GM12878 (cell line): ENCODE results near the gene KANTR. TPM values are rescaled to one million over a fixed set of nuclear protein-coding genes. Genes with fewer than 3 reads are reported as not detected.

Source experiments
- CBFB ChIP-seq: IDR thresholded peaks from 2 replicates; pipeline ENCODE4 v1.6.1; 2016; ENCODE audit warnings: antibody characterized with exemption, low read depth
- KLF5 ChIP-seq: fragments of 450-650 bp; IDR thresholded peaks from 2 replicates; pipeline ENCODE4 v1.6.1; 2014; ENCODE audit warnings: mild to moderate bottlenecking; ENCODE audit not compliant: partially characterized antibody
- MEF2B ChIP-seq: fragments of 450-650 bp; IDR thresholded peaks from 2 replicates; pipeline ENCODE4 v1.6.1; 2018; ENCODE audit warnings: mild to moderate bottlenecking, moderate library complexity; ENCODE audit not compliant: partially characterized antibody, poor library complexity, severe bottlenecking
- MTA3 ChIP-seq: IDR thresholded peaks from 2 replicates; pipeline ENCODE4 v1.6.1; 2012; ENCODE audit warnings: low read length, inconsistent platforms, borderline replicate concordance
- MYC ChIP-seq: IDR thresholded peaks from 2 replicates; pipeline ENCODE4 v1.6.1; 2011; ENCODE audit warnings: mild to moderate bottlenecking, low read length, moderate library complexity, inconsistent platforms; ENCODE audit not compliant: insufficient read depth, insufficient replicate concordance, insufficient read length, severe bottlenecking
- NFYB ChIP-seq: IDR thresholded peaks from 2 replicates; pipeline ENCODE4 v1.6.1; 2011; ENCODE audit warnings: low read depth, mild to moderate bottlenecking, low read length, improper control_type of control experiment, moderate library complexity; ENCODE audit not compliant: insufficient read depth
- RAD21 ChIP-seq: IDR thresholded peaks from 2 replicates; pipeline ENCODE4 v1.6.1; 2011; ENCODE audit warnings: mild to moderate bottlenecking, low read depth, low read length, moderate library complexity; ENCODE audit not compliant: insufficient read depth
- RB1 ChIP-seq: fragments of 450-650 bp; formaldehyde crosslinking; IDR thresholded peaks from 2 replicates; pipeline ENCODE4 v1.6.1; 2017; ENCODE audit warnings: mild to moderate bottlenecking, borderline replicate concordance
- SRF ChIP-seq, 2 experiments: IDR thresholded peaks; 2 replicates each; pipeline ENCODE4 v1.6.1; 2011; ENCODE audit warnings: low read depth in 2 of 2, low read length in 2 of 2, mild to moderate bottlenecking in 1 of 2, moderate library complexity in 1 of 2
- TBL1XR1 ChIP-seq: IDR thresholded peaks from 2 replicates; pipeline ENCODE4 v1.6.1; 2012; ENCODE audit warnings: low read depth, low read length, improper control_type of control experiment
- polyA plus RNA-seq, 11 experiments: library from polyadenylated mRNA; depleted of rRNA in 4 of 11; unstranded in 6 of 11; stranded (reverse) in 5 of 11; fragments of >200 nt; fragmentation: Nextera tagmentation in 4 of 11; fragmentation: Illumina TruSeq in 1 of 11; extraction: Ambion mirVana in 4 of 11; extraction: Trizol in 1 of 11; gene quantifications; 1 replicate in 1 of 11; 2 replicates in 10 of 11; pipeline versions ENCODE4 v1.2.1 to v1.2.3, GENCODE V29; 2011 to 2016; ENCODE audit warnings: inconsistent platforms in 2 of 11, missing spikeins in 2 of 11, low read depth in 1 of 11
- total RNA-seq, 4 experiments: library from RNA; depleted of rRNA in 3 of 4; stranded (reverse); fragments of >200 nt in 3 of 4; fragmentation: Illumina TruSeq in 1 of 4; extraction: Trizol in 1 of 4; gene quantifications; 2 replicates each; pipeline versions ENCODE4 v1.2.1 to v1.2.3, GENCODE V29; 2013 to 2021
- TF ChIP-seq, protein P1 (sequence below): fragments of 450-650 bp; formaldehyde crosslinking; IDR thresholded peaks from 2 replicates; pipeline ENCODE4 v1.5.0; 2022; ENCODE audit warnings: mild to moderate bottlenecking, missing genetic modification characterization
- TF ChIP-seq, protein P2 (sequence below): fragments of 450-650 bp; IDR thresholded peaks from 2 replicates; pipeline ENCODE4 v1.6.1; 2016; ENCODE audit warnings: mild to moderate bottlenecking
- TF ChIP-seq, protein P3 (sequence below): fragments of 450-650 bp; IDR thresholded peaks from 2 replicates; pipeline ENCODE4 v1.6.1; 2018; ENCODE audit warnings: borderline replicate concordance, mild to moderate bottlenecking; ENCODE audit not compliant: partially characterized antibody
- TF ChIP-seq, protein P4 (sequence below): fragments of 450-650 bp; IDR thresholded peaks from 2 replicates; pipeline ENCODE4 v1.6.1; 2017; ENCODE audit warnings: mild to moderate bottlenecking, low read depth, inconsistent platforms; ENCODE audit not compliant: poor library complexity, severe bottlenecking

The KANTR gene
- total and polyA plus RNA-seq, 10 of the 15 experiments (the other 5 are each of a cell fraction or from before 2014, with no cell fraction given): 1.00 to 14.8 (median 5.5) TPM

DNA sequence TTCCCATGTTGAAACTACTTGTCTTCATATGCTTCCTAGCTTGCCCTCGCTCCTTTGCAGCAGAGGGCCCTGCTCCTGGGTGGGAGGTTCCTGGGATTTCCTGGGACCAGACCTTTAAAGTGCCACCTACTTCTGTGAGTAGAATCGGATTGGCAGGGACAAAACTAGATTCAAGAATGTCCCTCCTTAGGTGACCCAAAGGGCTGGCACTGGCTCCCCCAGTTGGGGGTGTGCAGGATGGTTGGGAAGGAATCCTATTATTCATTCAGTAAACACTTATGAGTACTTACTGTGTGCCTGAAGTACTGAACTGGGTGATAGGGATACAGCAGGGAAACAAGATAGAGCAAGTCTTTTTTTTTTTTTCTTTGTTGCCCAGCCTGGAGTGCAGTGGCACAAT is 2.6 kb upstream of the KANTR start (continued):
- TF ChIP-seq, protein P1, sequence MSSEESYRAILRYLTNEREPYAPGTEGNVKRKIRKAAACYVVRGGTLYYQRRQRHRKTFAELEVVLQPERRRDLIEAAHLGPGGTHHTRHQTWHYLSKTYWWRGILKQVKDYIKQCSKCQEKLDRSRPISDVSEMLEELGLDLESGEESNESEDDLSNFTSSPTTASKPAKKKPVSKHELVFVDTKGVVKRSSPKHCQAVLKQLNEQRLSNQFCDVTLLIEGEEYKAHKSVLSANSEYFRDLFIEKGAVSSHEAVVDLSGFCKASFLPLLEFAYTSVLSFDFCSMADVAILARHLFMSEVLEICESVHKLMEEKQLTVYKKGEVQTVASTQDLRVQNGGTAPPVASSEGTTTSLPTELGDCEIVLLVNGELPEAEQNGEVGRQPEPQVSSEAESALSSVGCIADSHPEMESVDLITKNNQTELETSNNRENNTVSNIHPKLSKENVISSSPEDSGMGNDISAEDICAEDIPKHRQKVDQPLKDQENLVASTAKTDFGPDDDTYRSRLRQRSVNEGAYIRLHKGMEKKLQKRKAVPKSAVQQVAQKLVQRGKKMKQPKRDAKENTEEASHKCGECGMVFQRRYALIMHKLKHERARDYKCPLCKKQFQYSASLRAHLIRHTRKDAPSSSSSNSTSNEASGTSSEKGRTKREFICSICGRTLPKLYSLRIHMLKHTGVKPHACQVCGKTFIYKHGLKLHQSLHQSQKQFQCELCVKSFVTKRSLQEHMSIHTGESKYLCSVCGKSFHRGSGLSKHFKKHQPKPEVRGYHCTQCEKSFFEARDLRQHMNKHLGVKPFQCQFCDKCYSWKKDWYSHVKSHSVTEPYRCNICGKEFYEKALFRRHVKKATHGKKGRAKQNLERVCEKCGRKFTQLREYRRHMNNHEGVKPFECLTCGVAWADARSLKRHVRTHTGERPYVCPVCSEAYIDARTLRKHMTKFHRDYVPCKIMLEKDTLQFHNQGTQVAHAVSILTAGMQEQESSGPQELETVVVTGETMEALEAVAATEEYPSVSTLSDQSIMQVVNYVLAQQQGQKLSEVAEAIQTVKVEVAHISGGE: no peak
- no peak for TF ChIP-seq NFYB
- TF ChIP-seq MEF2B: no peak
- TF ChIP-seq, protein P2, sequence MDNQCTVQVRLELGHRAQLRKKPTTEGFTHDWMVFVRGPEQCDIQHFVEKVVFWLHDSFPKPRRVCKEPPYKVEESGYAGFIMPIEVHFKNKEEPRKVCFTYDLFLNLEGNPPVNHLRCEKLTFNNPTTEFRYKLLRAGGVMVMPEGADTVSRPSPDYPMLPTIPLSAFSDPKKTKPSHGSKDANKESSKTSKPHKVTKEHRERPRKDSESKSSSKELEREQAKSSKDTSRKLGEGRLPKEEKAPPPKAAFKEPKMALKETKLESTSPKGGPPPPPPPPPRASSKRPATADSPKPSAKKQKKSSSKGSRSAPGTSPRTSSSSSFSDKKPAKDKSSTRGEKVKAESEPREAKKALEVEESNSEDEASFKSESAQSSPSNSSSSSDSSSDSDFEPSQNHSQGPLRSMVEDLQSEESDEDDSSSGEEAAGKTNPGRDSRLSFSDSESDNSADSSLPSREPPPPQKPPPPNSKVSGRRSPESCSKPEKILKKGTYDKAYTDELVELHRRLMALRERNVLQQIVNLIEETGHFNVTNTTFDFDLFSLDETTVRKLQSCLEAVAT: no peak
- TF ChIP-seq SRF (IDR thresholded peaks at IDR 0.05; ENCODE audit: low read depth in 2 of 2, low read length in 2 of 2): no peak
- no peak for TF ChIP-seq TBL1XR1
- no peak for TF ChIP-seq MTA3
- TF ChIP-seq MYC: no peak
- TF ChIP-seq, protein P3, sequence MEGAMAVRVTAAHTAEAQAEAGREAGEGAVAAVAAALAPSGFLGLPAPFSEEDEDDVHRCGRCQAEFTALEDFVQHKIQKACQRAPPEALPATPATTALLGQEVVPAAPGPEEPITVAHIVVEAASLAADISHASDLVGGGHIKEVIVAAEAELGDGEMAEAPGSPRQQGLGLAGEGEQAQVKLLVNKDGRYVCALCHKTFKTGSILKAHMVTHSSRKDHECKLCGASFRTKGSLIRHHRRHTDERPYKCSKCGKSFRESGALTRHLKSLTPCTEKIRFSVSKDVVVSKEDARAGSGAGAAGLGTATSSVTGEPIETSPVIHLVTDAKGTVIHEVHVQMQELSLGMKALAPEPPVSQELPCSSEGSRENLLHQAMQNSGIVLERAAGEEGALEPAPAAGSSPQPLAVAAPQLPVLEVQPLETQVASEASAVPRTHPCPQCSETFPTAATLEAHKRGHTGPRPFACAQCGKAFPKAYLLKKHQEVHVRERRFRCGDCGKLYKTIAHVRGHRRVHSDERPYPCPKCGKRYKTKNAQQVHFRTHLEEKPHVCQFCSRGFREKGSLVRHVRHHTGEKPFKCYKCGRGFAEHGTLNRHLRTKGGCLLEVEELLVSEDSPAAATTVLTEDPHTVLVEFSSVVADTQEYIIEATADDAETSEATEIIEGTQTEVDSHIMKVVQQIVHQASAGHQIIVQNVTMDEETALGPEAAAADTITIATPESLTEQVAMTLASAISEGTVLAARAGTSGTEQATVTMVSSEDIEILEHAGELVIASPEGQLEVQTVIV: no peak
- TF ChIP-seq KLF5: no peak
- TF ChIP-seq, protein P4, sequence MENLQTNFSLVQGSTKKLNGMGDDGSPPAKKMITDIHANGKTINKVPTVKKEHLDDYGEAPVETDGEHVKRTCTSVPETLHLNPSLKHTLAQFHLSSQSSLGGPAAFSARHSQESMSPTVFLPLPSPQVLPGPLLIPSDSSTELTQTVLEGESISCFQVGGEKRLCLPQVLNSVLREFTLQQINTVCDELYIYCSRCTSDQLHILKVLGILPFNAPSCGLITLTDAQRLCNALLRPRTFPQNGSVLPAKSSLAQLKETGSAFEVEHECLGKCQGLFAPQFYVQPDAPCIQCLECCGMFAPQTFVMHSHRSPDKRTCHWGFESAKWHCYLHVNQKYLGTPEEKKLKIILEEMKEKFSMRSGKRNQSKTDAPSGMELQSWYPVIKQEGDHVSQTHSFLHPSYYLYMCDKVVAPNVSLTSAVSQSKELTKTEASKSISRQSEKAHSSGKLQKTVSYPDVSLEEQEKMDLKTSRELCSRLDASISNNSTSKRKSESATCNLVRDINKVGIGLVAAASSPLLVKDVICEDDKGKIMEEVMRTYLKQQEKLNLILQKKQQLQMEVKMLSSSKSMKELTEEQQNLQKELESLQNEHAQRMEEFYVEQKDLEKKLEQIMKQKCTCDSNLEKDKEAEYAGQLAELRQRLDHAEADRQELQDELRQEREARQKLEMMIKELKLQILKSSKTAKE: no peak
- TF ChIP-seq RAD21: no peak
- TF ChIP-seq CBFB: no peak
- no peak for TF ChIP-seq RB1
- TF ChIP-seq, all 136 proteins: peak for 0
